AG04450 (cell line): ENCODE measurements around the gene TSPAN4. TPM values are rescaled to one million over a fixed set of nuclear protein-coding genes. Genes with fewer than 3 reads are reported as not detected.

Source experiments
- CTCF ChIA-PET: fragments of 300-600, 350-600 bp; formaldehyde crosslinking; extraction: SDS; loops from one replicate; lab custom pipeline; 2022; ENCODE audit warnings: antibody characterized with exemption, inconsistent platforms; lab: Charles Lee
- POLR2A ChIA-PET: fragments of 350-600 bp; formaldehyde crosslinking; extraction: SDS; loops from one replicate; lab custom pipeline; 2021; ENCODE audit warnings: antibody characterized with exemption, inconsistent platforms; lab: Yijun Ruan, JAX
- DNase-seq: peaks from one replicate; pipeline ENCODE4 v3.0.0-alpha.2; 2011; ENCODE audit warnings: low read depth, low spot score
- H3K27ac ChIP-seq: one replicate; pipeline ENCODE4 v1.5.1; 2012; ENCODE audit warnings: low read depth, low read length, control low read depth
- H3K27me3 ChIP-seq: one replicate; pipeline ENCODE4 v1.6.0; 2012; ENCODE audit warnings: low read length; ENCODE audit not compliant: control insufficient read depth, insufficient read depth
- H3K4me3 ChIP-seq: 2 replicates; pipeline ENCODE4 v1.5.1; 2011; ENCODE audit warnings: mild to moderate bottlenecking, low read depth, low read length, control low read depth
- H3K9me3 ChIP-seq: 2 replicates; pipeline ENCODE4 v1.5.1; 2012; ENCODE audit warnings: low read length; ENCODE audit not compliant: control insufficient read depth, insufficient read depth
- polyA plus RNA-seq: library from polyadenylated mRNA; depleted of rRNA; stranded (reverse); fragments of >200 nt; gene quantifications from 2 replicates; pipeline ENCODE4 v1.2.3, GENCODE V29; 2011
- TF ChIP-seq, protein P1 (sequence below): IDR thresholded peaks from 2 replicates; pipeline ENCODE4 v1.5.1; 2011; ENCODE audit warnings: low read depth, low read length, control low read depth, inconsistent platforms

Gene TSPAN4
- polyA plus RNA-seq, 1 experiment: 92.6 TPM

DNA sequence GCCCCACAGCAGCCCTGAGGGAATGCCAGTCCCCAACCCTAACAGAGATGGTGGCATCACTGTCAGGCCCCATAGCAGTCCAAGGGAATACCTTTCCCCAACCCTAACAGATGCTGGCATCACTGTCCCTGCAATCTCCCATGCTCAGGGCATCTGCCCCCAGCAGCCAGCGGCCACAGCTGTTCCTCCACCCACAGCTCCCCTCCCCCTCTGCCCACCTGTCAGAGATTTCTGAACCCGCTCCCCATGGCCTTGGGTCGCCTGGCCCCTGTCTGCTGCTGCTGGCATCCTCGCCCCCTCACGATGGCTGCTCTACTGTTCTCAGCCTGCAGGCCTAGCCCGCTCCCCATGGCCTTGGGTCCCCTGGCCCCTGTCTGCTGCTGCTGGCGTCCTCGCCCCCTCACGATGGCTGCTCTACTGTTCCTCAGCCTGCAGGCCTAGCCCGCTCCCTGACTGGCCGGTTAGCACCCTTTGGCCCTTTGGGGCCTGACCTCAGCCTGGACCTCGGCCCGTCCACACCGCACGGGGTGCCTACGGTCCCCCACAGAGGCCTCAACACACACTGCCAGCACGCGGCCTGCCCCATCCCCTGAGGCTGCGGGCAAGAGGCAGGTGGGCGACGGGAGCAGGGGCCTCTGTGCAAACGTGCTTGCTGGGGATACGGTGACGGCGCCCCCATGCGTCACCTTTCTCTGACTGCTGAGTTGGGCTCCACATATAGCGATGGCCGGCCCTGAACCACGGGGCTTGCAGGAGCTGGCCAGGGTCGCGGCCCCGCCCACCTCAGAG is 47.2 kb downstream of the TSPAN4 start:
- TF ChIP-seq, protein P1, sequence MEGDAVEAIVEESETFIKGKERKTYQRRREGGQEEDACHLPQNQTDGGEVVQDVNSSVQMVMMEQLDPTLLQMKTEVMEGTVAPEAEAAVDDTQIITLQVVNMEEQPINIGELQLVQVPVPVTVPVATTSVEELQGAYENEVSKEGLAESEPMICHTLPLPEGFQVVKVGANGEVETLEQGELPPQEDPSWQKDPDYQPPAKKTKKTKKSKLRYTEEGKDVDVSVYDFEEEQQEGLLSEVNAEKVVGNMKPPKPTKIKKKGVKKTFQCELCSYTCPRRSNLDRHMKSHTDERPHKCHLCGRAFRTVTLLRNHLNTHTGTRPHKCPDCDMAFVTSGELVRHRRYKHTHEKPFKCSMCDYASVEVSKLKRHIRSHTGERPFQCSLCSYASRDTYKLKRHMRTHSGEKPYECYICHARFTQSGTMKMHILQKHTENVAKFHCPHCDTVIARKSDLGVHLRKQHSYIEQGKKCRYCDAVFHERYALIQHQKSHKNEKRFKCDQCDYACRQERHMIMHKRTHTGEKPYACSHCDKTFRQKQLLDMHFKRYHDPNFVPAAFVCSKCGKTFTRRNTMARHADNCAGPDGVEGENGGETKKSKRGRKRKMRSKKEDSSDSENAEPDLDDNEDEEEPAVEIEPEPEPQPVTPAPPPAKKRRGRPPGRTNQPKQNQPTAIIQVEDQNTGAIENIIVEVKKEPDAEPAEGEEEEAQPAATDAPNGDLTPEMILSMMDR: no peak
- no peak for DNase-seq
- CTCF ChIA-PET: no interaction called here
- POLR2A ChIA-PET: no interaction called here
- no peak overlapping the region for H3K27ac ChIP-seq
- H3K4me3 ChIP-seq: no peak overlapping the region
- H3K27me3 ChIP-seq: no peaks in the 10 kb centered on the region
- H3K9me3 ChIP-seq: no peaks in the 10 kb centered on the region

DNA sequence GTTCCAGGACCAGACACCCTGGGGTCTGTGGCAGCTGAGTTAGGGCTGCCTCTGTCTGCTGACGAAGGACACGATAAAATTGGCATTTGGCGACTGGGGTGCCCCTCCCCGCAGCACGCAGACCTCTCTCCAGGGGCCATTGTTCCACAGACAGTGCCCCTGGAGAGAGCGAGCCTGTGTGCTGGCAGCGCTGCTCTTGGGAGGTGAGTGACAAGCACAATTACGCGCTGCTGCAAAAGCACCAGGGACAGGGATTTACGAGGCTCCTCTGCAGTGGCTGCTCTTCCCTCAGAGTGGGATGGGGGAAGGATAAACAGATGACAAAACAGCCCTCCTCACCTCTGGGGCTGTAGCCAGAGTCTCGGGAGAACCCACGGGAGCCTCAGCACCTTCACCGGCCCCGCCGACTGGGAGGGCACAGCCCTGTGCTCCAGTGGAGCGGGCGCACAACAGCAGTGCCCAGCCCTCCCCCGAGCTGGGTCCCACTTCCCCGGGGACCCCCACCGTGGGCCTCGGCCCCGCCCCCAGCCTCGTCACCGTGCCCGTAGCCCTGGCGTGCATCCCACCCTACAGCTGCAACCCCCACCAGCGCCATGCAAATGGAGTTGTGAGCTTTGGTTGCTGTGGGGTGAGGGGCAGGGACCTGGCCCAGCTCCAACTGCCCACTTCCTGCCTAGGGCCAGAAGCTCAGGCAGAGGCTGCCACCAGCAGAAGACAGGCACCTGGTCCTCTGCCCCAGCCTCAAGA is 48.3 kb downstream of the TSPAN4 start:
- CTCF ChIA-PET: no interaction called here
- Histone ChIP-seq H3K9me3 (no peaks in the 10 kb centered on the region), H3K27ac (no peak overlapping the region), H3K4me3 (no peak overlapping the region), H3K27me3 (no peaks in the 10 kb centered on the region)
- TF ChIP-seq, protein P1: no peak
- POLR2A ChIA-PET: interaction anchor here (0.7 to 1.3 kb wide), 2 partner anchors 40 to 429 kb away, joined by 3 to 11 read pairs; no protein-coding TSS in a partner anchor
- no peak for DNase-seq

- no peak overlapping the region for H3K27ac ChIP-seq
- ChIA-PET CTCF (interaction anchor here (0.6 to 0.8 kb wide), 2 partner anchors 18 kb away, joined by 6 read pairs; no protein-coding TSS in a partner anchor), POLR2A (no interaction called here)
- no peak overlapping the region for H3K4me3 ChIP-seq
- no peak for DNase-seq
- TF ChIP-seq, protein P1: no peak
- H3K27me3 ChIP-seq: no peaks in the 10 kb centered on the region
- H3K9me3 ChIP-seq: no peaks in the 10 kb centered on the region
Observed at GRCh38 chr11:893008-893654, 50.5 kb downstream of the TSPAN4 start.

GRCh38 chr11:894575-895201 is 52.0 kb downstream of the TSPAN4 start:
- ChIA-PET POLR2A (no interaction called here), CTCF (no interaction called here)
- no peak for DNase-seq

More at GRCh38 chr11:894575-895201, 52.0 kb downstream of the TSPAN4 start:
- Histone ChIP-seq H3K9me3 (no peaks in the 10 kb centered on the region; the same call in 1 of the 2 replicates), H3K27ac (no peak overlapping the region), H3K27me3 (no peaks in the 10 kb centered on the region), H3K4me3 (no peak overlapping the region)
- TF ChIP-seq, protein P1: no peak
